GM12872 (cell line): ENCODE data around the gene NAP1L2.

Source experiments
- CTCF ChIP-seq: IDR thresholded peaks from 3 replicates; pipeline ENCODE4 v1.5.1; 2011; ENCODE audit warnings: low read depth, mild to moderate bottlenecking, low read length, moderate library complexity; ENCODE audit not compliant: insufficient read depth

The NAP1L2 gene

GRCh38 chrX:73214426-73215094, at the start of gene NAP1L2:
TSS of gene NAP1L2 (minus strand) at chrX:73214851. CDS start at chrX:73214492, 359 bp downstream.
- TF ChIP-seq CTCF = no peak

DNA sequence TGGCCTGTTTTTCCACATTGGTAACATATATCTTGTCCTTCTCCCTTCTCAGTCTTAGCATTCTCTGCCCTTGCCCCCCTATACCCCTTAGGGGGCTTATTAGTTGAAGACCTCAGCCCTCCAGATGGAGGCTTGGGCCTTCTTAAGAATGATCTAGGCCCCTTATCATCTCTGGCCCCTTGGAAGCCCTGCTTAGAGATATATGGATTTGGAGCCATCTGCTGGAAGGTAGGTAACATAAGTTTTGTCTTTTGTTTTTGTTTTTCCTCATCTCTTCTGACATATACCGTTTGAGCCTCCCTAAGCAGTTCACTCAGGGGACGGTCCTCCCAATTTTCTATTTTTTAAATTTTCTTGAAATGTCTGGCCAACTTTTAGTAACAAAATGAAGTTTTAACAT, 48.3 kb upstream of the NAP1L2 start:
- no peak for TF ChIP-seq CTCF

DNA sequence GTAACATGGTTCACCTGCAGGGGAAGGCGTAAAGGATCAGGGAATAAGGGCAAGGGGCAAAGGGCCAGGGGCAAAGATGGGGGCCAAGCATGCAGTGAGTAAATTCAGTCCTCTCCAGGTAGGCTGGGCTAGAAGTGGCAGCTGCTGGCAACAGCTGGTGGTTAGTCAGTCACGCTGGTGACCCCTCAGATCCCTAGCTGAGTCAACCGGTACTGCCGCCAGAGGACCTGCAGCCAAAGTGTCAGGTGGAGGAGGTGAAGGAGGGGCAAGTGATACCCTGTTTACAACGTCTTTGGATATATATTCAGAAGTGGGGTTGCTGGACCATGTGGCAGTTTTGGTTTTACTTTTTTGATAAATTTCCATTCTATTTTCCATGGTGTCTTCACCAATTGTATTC, 24.6 kb upstream of the NAP1L2 start:
- TF ChIP-seq CTCF = no peak

DNA sequence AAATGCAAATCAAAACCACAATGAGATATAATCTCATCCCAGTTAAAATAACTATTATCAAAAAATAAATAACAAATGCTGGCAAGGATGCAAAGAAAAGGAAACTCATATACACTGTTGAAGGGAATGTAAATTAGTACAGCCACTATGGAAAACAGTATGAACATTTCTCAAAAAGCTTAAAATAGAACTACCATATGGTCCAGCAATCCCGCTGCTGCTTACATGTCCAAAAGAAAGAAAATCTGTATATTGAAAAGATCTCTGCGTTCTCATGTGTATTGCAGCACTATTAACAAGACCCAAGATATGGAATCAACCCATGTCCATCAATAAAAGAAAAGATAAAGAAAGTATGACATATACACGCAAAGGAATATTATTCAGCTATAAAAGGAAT, 3.0 kb upstream of the NAP1L2 start:
- TF ChIP-seq CTCF = no peak

- no peak for TF ChIP-seq CTCF
These were observed 595 bp upstream of the NAP1L2 start for GRCh38 chrX:73215246-73215645.

- TF ChIP-seq CTCF = no peak
These were observed 771 bp downstream of the NAP1L2 start for GRCh38 chrX:73213734-73214425.

GRCh38 chrX:73206366-73206765, 8.3 kb downstream of the NAP1L2 start:
- TF ChIP-seq CTCF = no peak
